HAP-1 (cell line): ENCODE data around the gene TUSC2.
A peak's percentile ranks its signal among the peaks of the same experiment; 100 is the strongest.
"Not testable (repeated sequence)": the region's sequence is repeated elsewhere in the genome, so short reads cannot be mapped to it uniquely, and the experiment has no call there.

ENCODE experiments used
- DNase-seq, 2 experiments: peaks; one replicate each; pipeline ENCODE4 v3.0.0-alpha.2; 2016 to 2020; ENCODE audit warnings: low spot score in 2 of 2
- H3K27me3 ChIP-seq: fragments of 250-450 bp; sonication (Bioruptor Pico); 2 replicates; pipeline ENCODE4 v1.5.1; 2020; ENCODE audit warnings: low read depth, mild to moderate bottlenecking, moderate library complexity
- H3K36me3 ChIP-seq: fragments of 250-450 bp; sonication (Bioruptor Pico); replicated peaks from 2 replicates; pipeline ENCODE4 v1.5.1; 2020; ENCODE audit warnings: mild to moderate bottlenecking
- H3K4me1 ChIP-seq: fragments of 250-450 bp; sonication (Bioruptor Pico); 2 replicates; pipeline ENCODE4 v1.5.1; 2020; ENCODE audit warnings: mild to moderate bottlenecking
- H3K4me3 ChIP-seq: fragments of 250-450 bp; sonication (Bioruptor Pico); 2 replicates; pipeline ENCODE4 v1.5.1; 2020; ENCODE audit warnings: mild to moderate bottlenecking, moderate library complexity
- H3K9me3 ChIP-seq: fragments of 250-450 bp; sonication (Bioruptor Pico); 2 replicates; pipeline ENCODE4 v1.5.1; 2020; ENCODE audit warnings: mild to moderate bottlenecking, moderate library complexity
- in situ Hi-C: fragments of 300-500 bp; cut with MboI; formaldehyde crosslinking; loops from 3 replicates; pipeline ENCODE4 v1.14.3; 2020; ENCODE audit warnings: low sequenced_read_pairs, inconsistent platforms, mixed read lengths

TUSC2 gene

DNA sequence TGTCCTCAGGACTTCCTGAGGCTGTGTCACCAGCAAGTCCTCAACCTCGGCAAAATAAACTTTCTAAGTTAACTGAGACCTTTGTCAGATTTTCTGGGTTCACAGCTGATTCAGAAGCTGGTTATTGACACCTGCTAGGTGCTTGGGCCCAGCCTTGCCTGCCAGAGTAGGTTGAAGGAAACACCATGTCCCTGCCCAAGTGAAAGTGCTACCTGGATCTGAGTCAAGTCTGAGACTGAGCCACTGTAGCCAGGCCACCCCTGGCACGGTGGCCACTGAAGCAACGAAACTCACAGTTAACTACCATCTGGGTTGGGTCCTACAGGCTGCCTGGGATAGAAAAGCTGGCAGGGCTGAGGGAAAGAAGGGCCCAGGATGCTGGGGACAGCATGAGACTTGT is 13.7 kb downstream of the TUSC2 start:
- H3K36me3 ChIP-seq, result peaks cover 22% of the 10 kb centered on the region

DNA sequence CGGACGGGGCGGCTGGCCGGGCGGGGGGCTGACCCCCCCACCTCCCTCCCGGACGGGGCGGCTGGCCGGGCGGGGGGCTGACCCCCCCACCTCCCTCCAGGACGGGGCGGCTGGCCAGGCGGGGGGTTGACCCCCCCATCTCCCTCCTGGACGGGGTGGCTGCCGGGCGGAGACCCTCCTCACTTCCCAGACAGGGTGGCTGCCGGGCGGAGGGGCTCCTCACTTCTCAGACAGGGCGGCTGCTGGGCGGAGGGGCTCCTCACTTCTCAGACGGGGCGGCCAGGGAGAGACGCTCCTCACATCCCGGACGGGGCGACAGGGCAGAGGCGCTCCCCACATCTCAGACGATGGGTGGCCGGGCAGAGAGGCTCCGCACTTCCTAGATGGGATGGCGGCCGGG is 16.0 kb downstream of the TUSC2 start:
- H3K27me3 ChIP-seq, DNase-seq, H3K36me3 ChIP-seq, H3K4me3 ChIP-seq, in situ Hi-C loops, H3K4me1 ChIP-seq: not testable (repeated sequence)
- H3K9me3 ChIP-seq, result peaks cover 12% of the 10 kb centered on the region

More for the DNA sequence above, 13.7 kb downstream of the TUSC2 start:
- no peaks in the 10 kb centered on the region for H3K9me3 ChIP-seq
- no peak overlapping the region for H3K4me3 ChIP-seq
- no peaks in the 10 kb centered on the region for H3K27me3 ChIP-seq
- H3K4me1 ChIP-seq, result no peaks in the 10 kb centered on the region
- DNase-seq, result no peak
- in situ Hi-C loops, result no loop called here

DNA sequence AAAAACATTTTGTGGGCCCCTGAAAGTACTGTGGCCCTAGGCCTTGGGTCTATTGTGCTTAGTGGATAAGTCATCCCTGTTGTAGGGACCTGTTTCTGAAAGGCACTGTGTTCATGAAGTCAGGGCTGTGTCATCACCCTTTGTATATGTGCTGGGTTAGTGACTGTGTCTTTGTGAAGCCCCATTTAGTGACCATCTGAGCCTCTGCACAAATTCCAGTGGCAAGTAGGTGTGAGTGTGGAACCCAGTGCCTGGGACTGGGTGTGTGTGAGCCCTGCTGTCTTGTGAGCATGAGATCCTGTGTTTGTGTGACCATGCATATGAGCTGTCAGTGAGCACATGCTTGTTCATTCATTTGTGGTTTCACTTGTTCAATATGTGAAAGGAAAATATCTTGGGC is 23.4 kb downstream of the TUSC2 start:
- H3K9me3 ChIP-seq, result peaks cover 21% of the 10 kb centered on the region
- no peak overlapping the region for H3K4me3 ChIP-seq
- no peaks in the 10 kb centered on the region for H3K27me3 ChIP-seq
- H3K4me1 ChIP-seq, result peaks cover 8% of the 10 kb centered on the region
- no peak for DNase-seq
- in situ Hi-C loops, result no loop called here
- H3K36me3 ChIP-seq, result no peaks in the 10 kb centered on the region

DNA sequence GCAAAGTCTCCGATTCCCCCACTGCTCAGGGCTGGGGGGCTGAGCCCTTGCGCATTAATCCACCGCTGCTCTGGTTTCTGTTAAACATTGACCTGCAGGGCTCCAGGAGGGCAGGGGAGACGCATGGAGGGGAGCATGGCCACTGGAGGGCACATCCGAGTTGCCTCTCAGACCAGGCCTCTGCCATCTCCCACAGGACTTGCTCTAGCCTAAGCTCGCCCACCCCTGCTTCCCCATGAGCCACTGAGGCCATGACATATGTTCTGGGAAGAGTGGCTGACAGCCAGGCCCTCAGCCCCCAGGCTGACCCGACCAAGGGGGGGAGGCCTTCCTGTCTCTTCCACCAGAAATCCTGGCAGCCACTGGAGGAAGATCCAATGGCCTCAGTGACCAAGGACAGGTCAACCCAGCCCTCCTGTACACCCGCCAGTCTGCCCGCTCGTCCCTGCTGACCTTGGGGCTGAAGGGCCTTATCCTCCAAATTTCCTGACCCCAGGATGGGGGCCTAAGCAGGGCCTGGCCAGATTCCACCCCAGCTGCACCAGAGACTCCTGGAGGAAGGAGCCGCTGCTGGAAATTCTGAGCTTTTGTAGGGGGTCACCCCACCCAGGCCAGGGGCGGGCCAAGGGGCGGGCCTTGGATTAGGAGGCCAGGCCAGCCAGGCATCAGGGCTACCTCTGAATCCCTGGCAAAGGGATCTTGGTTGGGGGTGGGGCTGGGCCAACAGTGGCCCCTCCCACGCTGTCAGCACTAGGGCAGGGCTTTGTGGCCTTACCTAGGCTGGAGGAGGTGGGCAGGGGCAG is 24.8 kb downstream of the TUSC2 start, which contains the start of gene HYAL1:
Gene HYAL1 (minus strand): TSS at position 562 of the 803 bp plus-strand sequence. CDS start 618 bp downstream, outside the sequence.
- peak in 1 of 2 experiments; percentile 71 for DNase-seq
- no peaks in the 10 kb centered on the region for H3K27me3 ChIP-seq
- in situ Hi-C loops, result no loop called here
- peaks cover 14% of the 10 kb centered on the region for H3K9me3 ChIP-seq
- H3K4me1 ChIP-seq, result peaks cover 10% of the 10 kb centered on the region
- no peak within 1 kb of the TSS for H3K4me3 ChIP-seq
- H3K36me3 ChIP-seq, result no peaks in the 10 kb centered on the region

DNA sequence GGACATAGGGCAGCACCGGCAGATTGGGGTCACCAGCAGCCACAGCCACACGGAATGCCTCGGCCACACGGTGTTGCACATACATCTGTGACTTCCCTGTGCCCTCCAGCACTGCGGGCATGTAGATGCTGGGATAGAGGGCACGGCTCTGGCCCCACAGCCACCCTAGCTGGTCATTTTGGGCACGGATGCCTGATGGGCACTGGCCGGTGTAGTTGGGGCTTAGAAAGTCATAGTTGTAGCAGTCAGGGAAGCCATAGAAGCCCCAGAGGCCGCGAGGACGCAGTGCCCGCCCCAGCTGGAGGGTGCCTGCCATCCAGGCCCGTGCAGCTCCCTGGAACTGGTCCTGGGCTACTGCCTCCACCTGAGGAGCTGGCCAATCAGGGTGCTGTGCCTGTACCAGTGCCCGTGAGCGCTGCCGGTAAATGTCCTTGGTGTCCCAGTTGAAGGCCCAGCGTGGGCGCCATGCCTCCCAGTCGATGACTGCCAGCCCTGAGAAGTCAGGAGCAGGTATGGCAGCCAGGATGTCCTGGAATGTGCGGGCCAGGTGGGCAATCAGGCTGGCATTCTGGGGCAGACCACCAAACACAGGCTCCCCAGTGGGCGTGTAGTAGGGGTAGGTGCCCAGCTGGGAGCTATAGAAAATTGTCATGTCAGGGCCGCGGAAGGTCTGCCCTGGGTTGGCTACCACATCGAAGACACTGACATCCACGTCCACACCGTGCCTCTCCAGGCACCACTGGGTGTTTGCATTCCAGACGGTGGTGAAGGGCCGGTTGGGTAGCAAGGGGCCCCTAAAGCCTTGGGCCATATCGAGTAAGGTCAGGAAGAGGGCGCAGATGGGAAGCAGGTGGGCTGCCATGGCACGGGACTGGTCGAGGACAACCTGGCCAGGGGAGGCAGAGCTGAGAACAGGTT is 25.7 kb downstream of the TUSC2 start:
- no peaks in the 10 kb centered on the region for H3K27me3 ChIP-seq
- H3K4me3 ChIP-seq, result no peak overlapping the region
- H3K9me3 ChIP-seq, result peaks cover 11% of the 10 kb centered on the region
- in situ Hi-C loops, result no loop called here
- DNase-seq, result no peak
- H3K4me1 ChIP-seq, result peaks cover 12% of the 10 kb centered on the region
- H3K36me3 ChIP-seq, result no peaks in the 10 kb centered on the region

DNA sequence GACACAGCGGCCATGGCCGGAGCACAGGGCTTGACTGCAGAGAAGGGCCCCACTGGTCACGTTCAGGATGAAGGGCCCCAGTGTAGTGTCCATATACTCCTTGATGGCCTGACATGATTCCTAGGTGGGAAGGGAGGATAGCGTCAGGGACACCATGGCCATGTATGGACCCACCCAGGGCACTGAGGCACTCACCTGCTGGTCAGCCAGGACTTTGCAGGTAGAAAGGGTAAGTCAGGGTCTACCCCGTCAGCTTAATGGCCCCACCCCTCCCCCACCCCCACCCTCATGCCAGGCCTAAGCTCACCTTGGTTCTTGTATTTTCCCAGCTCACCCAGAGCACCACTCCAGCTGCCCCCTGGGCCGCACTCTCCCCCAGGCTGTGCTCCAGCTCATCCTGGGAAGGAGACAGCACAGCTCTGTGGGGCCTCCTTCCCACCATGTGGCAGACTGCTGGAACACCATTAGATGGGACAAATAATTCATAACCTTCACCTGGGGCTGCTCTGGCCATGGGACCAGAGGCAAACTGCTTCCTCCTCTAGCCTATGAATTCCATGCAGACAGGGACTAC is 27.3 kb downstream of the TUSC2 start:
- no peak for DNase-seq
- in situ Hi-C loops, result no loop called here
- Histone ChIP-seq H3K9me3 (no peaks in the 10 kb centered on the region), H3K36me3 (no peaks in the 10 kb centered on the region), H3K4me1 (peaks cover 12% of the 10 kb centered on the region), H3K27me3 (no peaks in the 10 kb centered on the region), H3K4me3 (no peak overlapping the region)

DNA sequence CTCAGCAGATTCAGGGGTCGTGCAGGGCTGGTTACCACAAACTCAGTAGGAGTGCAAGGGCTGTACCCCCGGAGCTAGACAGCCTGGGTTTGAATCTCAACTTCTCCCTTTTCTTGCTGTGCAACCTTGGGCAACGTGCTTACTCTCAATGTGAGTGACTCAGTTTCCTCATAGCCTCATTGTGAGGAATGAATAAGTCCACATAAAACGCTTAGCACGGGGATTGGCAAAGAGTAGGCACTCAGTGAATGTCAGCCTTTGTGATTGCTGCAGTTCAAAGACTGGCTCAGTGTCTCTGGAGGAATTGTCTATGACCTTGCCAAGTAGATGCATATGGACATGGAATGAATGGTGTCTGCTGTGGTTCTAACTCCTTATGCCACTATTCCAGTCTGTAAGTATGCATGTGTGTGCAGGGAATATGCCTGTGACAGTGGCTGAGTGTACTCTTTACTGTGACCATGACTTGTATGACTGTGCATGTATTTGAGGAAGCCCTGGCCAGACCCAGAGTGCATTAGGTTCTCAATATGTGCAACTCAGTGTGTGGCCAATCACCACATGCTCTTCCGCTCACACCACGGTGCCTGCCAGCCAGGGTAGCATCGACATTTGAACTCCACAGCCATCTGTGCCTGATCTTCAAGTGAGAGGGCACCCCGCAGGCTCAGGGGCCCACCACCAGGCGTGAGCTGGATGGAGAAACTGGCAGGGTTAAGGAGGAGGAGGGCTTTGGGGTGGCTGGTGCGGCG is 27.9 kb downstream of the TUSC2 start:
- Histone ChIP-seq H3K36me3 (no peaks in the 10 kb centered on the region), H3K4me3 (peak overlapping the region; percentile 75), H3K9me3 (no peaks in the 10 kb centered on the region), H3K4me1 (peaks cover 12% of the 10 kb centered on the region), H3K27me3 (no peaks in the 10 kb centered on the region)
- no peak for DNase-seq
- in situ Hi-C loops, result no loop called here

DNA sequence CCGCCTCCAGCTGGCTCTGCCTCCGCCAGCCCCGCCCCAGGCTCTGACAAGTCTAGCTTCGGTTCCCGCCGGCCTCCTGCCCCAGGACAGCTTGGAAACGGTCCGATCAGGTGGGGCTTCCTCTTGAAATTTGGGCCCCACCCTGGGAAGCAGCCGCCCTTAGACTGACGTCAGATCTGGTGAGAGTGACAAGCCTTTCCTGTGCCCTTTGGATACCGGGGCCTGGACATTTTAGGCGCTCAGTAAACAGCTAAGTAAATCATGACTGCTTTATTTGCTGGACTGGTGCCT is 28.4 kb downstream of the TUSC2 start:
- Histone ChIP-seq H3K9me3 (no peaks in the 10 kb centered on the region), H3K36me3 (no peaks in the 10 kb centered on the region), H3K27me3 (no peaks in the 10 kb centered on the region), H3K4me1 (peaks cover 12% of the 10 kb centered on the region), H3K4me3 (peak overlapping the region; percentile 75)
- no peak for DNase-seq
- in situ Hi-C loops, result no loop called here

DNA sequence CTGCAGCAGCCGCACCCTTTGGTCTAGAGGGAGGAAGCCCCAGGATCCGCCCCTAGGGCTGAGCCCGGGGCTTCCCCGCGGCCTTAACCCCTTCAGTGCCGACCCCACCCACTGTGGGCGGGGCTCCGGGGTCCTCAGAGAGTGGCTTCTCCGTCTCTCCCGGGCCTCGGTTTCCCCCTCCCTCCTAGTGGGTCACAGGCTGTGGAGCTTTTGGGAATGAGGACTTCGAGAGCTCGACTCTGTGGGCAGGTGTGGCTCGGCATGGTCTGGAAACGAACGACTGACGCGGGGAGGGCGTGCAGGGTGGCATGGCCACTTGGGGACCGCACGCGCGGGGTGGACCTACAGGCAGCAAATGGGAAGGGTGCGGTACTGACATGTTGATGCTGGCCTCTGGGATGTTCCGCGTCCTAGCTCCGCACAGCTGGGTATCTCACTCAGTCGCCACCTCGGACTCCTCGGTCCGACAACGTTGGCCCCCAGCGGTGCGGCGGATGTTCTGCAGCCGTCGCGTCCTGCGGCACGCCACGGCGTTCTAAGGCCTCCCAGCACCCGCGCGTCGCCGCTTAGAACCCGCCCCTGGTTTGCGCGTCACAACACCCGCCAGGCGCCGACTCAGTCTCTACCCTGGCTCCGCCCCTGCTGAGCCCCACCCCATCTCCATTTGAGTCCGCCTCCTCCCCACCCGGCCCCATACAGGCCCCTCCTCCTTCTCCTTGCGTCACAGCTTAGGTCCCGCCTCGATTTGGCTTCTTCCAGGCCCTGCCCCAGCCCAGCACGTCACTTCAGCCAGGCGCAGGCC is 29.0 kb downstream of the TUSC2 start, which contains the start of the genes HYAL3 and NAA80:
Gene HYAL3 (minus strand): TSS at position 570 of the 802 bp plus-strand sequence. CDS start 3,803 bp downstream, outside the sequence.
Gene NAA80 (minus strand): TSS at position 570 of the 802 bp plus-strand sequence. CDS start 1,942 bp downstream, outside the sequence.
- Histone ChIP-seq H3K4me3 (peak within 1 kb of the TSS; percentile 75), H3K36me3 (no peaks in the 10 kb centered on the region), H3K9me3 (no peaks in the 10 kb centered on the region), H3K27me3 (no peaks in the 10 kb centered on the region), H3K4me1 (peaks cover 12% of the 10 kb centered on the region)
- in situ Hi-C loops, result no loop called here
- peak; percentile 97 to 100 for DNase-seq

DNA sequence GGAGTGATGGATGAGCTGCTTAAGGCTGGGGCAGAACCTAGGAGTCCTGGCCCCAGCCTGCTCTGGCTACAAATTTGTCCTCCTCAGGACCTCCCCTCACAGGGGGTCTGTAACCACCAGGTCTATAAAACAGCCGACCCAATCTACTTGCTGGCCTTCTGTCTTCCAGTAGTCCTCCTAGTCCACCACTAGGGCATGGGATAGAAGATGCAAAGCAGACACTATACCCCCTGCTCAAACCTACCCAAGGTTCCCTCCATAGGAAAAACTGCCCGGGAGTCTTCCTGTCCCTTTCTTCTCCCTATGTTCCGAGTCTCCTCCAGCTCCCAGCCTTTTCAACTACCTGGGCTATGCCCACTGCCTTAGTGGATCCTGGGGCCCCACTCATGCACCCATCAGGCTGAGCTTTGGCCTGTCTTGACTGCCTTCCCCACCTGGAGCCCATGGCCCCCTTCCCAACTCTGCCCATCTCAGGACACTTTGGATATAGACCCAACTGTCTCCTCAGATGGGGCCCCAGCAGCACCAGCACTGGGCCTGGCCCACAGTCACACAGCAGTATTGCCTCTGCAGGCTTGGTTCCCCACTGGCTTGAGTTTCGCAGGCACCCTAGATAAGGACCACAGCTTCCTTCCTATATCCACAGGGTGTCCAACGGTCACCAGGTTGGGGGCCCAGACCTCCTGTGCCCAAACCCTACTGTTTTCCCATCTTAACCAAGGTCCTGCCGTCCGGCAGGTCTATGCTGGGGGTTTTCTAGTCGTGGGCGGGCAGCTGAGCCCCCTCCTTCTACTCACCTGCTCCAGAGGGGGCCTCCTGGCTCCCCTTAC is 29.9 kb downstream of the TUSC2 start:
- no peaks in the 10 kb centered on the region for H3K36me3 ChIP-seq
- H3K27me3 ChIP-seq, result no peaks in the 10 kb centered on the region
- peaks cover 12% of the 10 kb centered on the region for H3K4me1 ChIP-seq
- no peak for DNase-seq
- in situ Hi-C loops, result no loop called here
- no peaks in the 10 kb centered on the region for H3K9me3 ChIP-seq
- peak overlapping the region; percentile 75 for H3K4me3 ChIP-seq

DNA sequence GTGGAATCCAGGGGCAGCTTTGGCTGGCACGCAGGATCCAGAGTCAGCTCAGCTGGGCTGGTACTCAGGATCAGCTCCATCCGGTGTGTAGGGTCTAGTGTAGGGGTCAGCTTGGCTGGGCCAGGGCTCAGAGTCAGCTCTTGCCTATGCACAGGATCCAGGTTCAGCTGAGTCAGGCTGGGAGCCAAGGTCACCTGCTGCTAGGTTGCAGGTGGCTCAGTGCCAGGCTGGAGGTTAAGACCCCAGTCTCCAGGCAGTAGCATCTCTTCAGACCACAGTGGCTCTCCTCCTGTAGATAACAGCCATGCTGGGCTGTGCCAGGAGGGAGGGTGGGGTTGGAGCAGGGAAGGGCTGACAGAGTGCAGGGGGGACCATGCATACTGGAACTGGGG is 30.6 kb downstream of the TUSC2 start:
- no peak for DNase-seq
- Histone ChIP-seq H3K4me3 (no peak overlapping the region), H3K36me3 (no peaks in the 10 kb centered on the region), H3K9me3 (no peaks in the 10 kb centered on the region), H3K27me3 (no peaks in the 10 kb centered on the region), H3K4me1 (peaks cover 17% of the 10 kb centered on the region)
- in situ Hi-C loops, result no loop called here
